Progenitor cell of endocrine pancreas (in vitro differentiated cells): Measurements from ENCODE around the gene BCOR. TPM values are rescaled to one million over a fixed set of nuclear protein-coding genes. Genes with fewer than 3 reads are reported as not detected.

Source experiments
- DNase-seq: peaks from one replicate; pipeline ENCODE4 v3.0.0; 2021; ENCODE audit warnings: low spot score; ENCODE audit not compliant: unreplicated experiment
- H3K27ac Mint-ChIP-seq: 2 replicates; pipeline ENCODE4 v1.8.0; 2021; ENCODE audit warnings: mild to moderate bottlenecking, moderate library complexity, mixed read lengths
- H3K27me3 Mint-ChIP-seq: 2 replicates; pipeline ENCODE4 v1.8.0; 2021; ENCODE audit warnings: mixed read lengths
- H3K36me3 Mint-ChIP-seq: 2 replicates; pipeline ENCODE4 v1.8.0; 2022; ENCODE audit warnings: mixed read lengths; ENCODE audit not compliant: insufficient read depth
- H3K4me1 Mint-ChIP-seq: 2 replicates; pipeline ENCODE4 v1.8.0; 2021; ENCODE audit warnings: low read depth, mixed read lengths
- H3K4me3 Mint-ChIP-seq: 2 replicates; pipeline ENCODE4 v1.8.0; 2021; ENCODE audit warnings: low read depth, mild to moderate bottlenecking, moderate library complexity, mixed read lengths
- H3K9me3 Mint-ChIP-seq: 2 replicates; pipeline ENCODE4 v1.8.0; 2021; ENCODE audit warnings: low read depth, mixed read lengths
- long read RNA-seq: library from polyadenylated mRNA; unstranded; transcript quantifications from one replicate; pipeline ENCODE4 v2.0.0, GENCODE V29; 2020
- total RNA-seq: library from RNA; stranded (reverse); gene quantifications from 2 replicates; pipeline ENCODE4 v1.2.1, GENCODE V29; 2021
- TF ChIP-seq, protein P1 (sequence below): fragments of 200-600 bp; sonication (generic); IDR thresholded peaks from one replicate; pipeline ENCODE4 v1.5.0; 2021; ENCODE audit warnings: antibody characterized with exemption, mild to moderate bottlenecking; ENCODE audit not compliant: unreplicated experiment

BCOR gene
- total RNA-seq, result 20.5 TPM in 2 replicates
- long read RNA-seq, partial matches to known transcripts, result 16 of 16 reads
- long read RNA-seq, other reads (novel, unspliced or antisense), result 0 of 16 reads

DNA sequence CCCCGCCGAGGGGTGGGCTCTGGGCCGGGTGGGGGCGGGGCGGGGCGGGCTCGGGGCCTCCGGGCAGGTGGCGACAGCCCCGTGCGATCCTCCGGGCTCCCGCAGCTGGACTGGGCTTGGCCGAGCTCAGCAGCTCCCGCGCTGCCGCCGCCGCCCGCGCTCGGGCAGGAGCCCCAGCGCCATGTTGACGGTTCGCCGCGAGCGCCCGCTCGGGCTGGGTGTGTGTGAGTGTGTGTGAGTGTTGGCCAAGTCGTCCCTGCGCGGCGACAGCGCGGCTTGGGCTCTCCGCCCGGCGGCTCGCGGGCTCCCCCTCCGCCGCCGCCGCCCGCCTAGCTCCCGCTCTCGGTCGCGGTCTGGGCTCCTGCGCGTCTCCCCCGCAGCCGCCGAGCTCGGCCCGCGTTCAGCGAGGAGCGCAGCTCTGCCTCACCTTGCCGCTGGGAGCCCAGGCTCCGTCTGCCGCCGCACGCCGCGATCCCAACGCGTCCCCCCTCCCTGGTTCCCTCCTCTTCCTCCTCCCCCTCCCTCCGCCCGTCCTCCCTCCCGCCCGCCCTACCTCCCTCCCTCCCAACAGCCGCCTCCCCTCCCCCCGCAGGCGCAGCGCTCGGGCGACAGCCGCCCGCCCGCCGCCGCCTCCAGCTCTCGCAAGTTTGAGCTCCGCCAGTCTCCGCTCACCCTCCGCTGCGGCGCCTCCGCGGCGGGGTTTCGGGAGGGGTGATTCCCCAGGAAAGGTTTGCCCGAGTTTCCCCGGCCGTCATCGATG lies at the start of gene BCOR:
Gene BCOR, minus strand, starts transcription at position 455 of the 760 bp plus-strand sequence. CDS start 20,029 bp downstream, outside the sequence.
- Mint-ChIP-seq H3K4me3 (peak within 1 kb of the TSS; percentile 77), H3K9me3 (no peaks in the 10 kb centered on the region), H3K4me1 (peaks cover 13% of the 10 kb centered on the region), H3K36me3 (no peaks in the 10 kb centered on the region), H3K27ac (peak within 1 kb of the TSS; percentile 49), H3K27me3 (peaks cover 38% of the 10 kb centered on the region)
- peak; percentile 36 for DNase-seq
- TF ChIP-seq, protein P1, sequence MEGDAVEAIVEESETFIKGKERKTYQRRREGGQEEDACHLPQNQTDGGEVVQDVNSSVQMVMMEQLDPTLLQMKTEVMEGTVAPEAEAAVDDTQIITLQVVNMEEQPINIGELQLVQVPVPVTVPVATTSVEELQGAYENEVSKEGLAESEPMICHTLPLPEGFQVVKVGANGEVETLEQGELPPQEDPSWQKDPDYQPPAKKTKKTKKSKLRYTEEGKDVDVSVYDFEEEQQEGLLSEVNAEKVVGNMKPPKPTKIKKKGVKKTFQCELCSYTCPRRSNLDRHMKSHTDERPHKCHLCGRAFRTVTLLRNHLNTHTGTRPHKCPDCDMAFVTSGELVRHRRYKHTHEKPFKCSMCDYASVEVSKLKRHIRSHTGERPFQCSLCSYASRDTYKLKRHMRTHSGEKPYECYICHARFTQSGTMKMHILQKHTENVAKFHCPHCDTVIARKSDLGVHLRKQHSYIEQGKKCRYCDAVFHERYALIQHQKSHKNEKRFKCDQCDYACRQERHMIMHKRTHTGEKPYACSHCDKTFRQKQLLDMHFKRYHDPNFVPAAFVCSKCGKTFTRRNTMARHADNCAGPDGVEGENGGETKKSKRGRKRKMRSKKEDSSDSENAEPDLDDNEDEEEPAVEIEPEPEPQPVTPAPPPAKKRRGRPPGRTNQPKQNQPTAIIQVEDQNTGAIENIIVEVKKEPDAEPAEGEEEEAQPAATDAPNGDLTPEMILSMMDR, result peak; percentile 20

DNA sequence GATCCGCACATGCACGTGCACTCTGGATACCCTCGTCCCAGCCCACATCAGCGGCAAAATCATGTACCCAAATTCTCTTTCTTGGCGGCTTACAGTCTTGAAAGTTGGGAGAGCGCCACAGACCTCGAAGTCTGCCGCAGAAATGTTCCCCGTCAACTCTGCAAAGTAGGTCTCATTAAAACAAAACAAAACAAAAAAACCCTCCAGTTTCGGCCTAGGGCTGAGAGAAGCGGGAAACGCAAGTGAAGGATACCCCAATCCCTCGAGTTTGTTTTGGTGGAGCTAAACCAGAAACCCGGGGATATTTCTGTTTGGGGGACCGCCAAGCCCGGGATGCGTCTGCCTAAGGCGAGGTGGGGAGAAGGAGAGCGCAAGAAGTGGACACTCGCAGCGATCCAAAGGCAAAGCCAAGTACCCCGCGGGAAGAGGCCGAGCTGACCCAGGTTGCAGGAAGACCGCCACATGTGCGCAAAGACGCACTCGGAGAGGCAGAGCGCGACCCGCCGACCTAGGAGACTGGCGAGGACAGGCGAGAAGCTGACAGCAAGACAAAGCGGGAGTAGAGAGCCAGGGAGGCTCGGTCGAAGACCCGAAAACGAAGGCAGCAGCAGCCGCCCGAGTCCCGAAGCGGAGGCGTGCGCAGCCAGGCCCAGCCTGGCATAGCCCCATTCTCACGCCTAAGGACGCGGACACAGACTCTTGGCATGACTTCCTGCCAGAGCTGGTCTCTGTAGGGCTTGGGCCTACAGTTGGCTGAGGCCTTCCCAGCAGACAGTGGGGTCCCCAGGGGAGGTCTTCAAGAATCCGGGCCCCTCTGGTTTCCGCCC lies 49.6 kb upstream of the BCOR start:
- TF ChIP-seq, protein P1, result no peak
- no peaks in the 10 kb centered on the region for H3K9me3 Mint-ChIP-seq
- peak overlapping the region; percentile 47 for H3K4me3 Mint-ChIP-seq
- no peak for DNase-seq
- H3K27me3 Mint-ChIP-seq, result peaks cover 62% of the 10 kb centered on the region
- peaks cover 7% of the 10 kb centered on the region for H3K36me3 Mint-ChIP-seq
- H3K4me1 Mint-ChIP-seq, result peaks cover 11% of the 10 kb centered on the region
- no peak overlapping the region for H3K27ac Mint-ChIP-seq

DNA sequence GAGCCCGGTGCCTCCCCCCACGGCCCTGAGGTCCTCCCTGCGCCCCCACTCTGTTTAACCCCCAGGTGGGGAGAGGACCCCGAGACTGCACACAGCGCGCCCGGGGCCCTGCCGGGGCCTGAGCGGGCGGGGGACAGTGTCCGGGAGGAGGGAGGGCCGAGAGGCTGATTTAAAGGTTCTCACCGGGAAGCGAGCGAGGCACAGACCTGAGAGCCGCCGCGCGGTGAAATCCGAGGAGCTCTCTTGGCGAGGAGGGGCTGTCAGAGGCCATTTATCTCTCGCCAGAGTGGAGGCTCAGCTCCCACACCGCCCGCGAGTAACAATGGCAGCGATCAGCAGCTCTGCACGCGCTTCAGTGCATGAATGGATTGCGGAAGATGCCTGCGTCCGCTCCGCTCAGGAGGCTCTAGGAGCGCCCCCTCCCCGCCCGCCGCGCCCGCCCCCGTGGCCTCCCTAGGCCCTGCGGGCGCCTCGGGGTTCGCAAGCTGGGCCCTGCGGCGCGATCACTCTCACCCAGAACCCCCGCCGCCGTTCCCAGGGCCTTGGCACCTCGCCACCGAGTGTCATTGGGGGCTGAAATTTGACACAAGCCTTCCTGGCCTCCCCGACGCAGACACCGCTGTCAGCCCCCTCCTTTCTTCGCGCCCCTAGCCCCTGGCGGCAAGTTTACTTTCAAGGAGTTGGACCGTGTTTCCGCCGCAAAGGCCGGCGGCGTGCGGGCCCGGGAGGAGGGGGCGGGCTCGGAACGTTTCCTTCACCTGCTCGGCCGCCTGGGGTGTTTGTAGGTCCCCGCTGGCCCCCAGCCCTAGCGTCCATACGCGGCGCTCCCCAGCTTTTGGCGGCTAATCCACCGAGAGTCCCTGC lies 48.7 kb upstream of the BCOR start:
- H3K9me3 Mint-ChIP-seq, result no peaks in the 10 kb centered on the region
- no peak for DNase-seq
- peaks cover 7% of the 10 kb centered on the region for H3K36me3 Mint-ChIP-seq
- H3K27me3 Mint-ChIP-seq, result peaks cover 64% of the 10 kb centered on the region
- TF ChIP-seq, protein P1, result no peak
- H3K4me3 Mint-ChIP-seq, result peak overlapping the region; percentile 56
- peaks cover 11% of the 10 kb centered on the region for H3K4me1 Mint-ChIP-seq
- no peak overlapping the region for H3K27ac Mint-ChIP-seq

DNA sequence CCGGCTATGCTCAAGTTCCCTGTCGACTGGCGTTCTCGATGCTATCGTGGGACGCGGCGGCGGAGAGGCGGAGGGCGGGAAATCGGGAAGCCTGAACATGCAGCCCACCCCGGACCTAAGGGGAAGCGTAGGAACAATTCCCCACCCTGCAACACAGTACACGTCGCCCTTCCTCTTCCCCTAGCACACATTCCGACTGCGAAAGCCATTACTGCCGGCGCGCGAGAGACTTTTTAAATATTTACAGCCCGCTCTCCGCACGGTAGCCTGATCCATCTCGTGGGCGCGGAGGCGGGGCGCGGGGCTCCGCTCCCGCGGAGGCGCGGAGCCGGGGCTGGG lies 48.1 kb upstream of the BCOR start:
- Mint-ChIP-seq H3K9me3 (no peaks in the 10 kb centered on the region), H3K4me1 (peaks cover 15% of the 10 kb centered on the region), H3K27ac (no peak overlapping the region), H3K27me3 (peaks cover 64% of the 10 kb centered on the region), H3K36me3 (peaks cover 7% of the 10 kb centered on the region), H3K4me3 (peak overlapping the region; percentile 64)
- DNase-seq, result no peak
- TF ChIP-seq, protein P1, result no peak
